Ramos (cell line): ENCODE data around the gene USP26.
"Not testable (repeated sequence)": the region's sequence is repeated elsewhere in the genome, so short reads cannot be mapped to it uniquely, and the experiment has no call there.

ENCODE experiments used
- in situ Hi-C: fragments of 300-500 bp; cut with MboI; formaldehyde crosslinking; loops from one replicate; pipeline ENCODE4 v1.14.3; 2022; ENCODE audit warnings: low sequenced_read_pairs; ENCODE audit not compliant: unreplicated experiment

The USP26 gene

GRCh38 chrX:133044145-133044786, 52.6 kb downstream of the USP26 start:
- in situ Hi-C loops: not testable (repeated sequence)

GRCh38 chrX:133042260-133042659, 54.6 kb downstream of the USP26 start:
- in situ Hi-C loops: no loop called here

GRCh38 chrX:133033010-133033409, 63.9 kb downstream of the USP26 start:
- in situ Hi-C loops: no loop called here

- in situ Hi-C loops: no loop called here
These were observed 78.7 kb downstream of the USP26 start for GRCh38 chrX:133018229-133018628.

- in situ Hi-C loops: no loop called here
These were observed 89.5 kb downstream of the USP26 start for GRCh38 chrX:133007458-133007857.

- in situ Hi-C loops: no loop called here
These were observed 91.3 kb downstream of the USP26 start for GRCh38 chrX:133005616-133006015.

GRCh38 chrX:133005042-133005441, 91.9 kb downstream of the USP26 start:
- in situ Hi-C loops: no loop called here

GRCh38 chrX:132999209-132999608, 97.7 kb downstream of the USP26 start:
- in situ Hi-C loops: loop anchor here (25.0 kb wide), 1 partner anchor 663 kb away; no protein-coding TSS in a partner anchor

GRCh38 chrX:132990835-132991234, 106.1 kb downstream of the USP26 start:
- in situ Hi-C loops: loop anchor here (25.0 kb wide), 1 partner anchor 671 kb away; no protein-coding TSS in a partner anchor

- in situ Hi-C loops: loop anchor here (25.0 kb wide), 1 partner anchor 676 kb away; no protein-coding TSS in a partner anchor
These were observed 110.4 kb downstream of the USP26 start for GRCh38 chrX:132986556-132986955.

- in situ Hi-C loops: loop anchor here (25.0 kb wide), 1 partner anchor 678 kb away; no protein-coding TSS in a partner anchor
These were observed 112.8 kb downstream of the USP26 start for GRCh38 chrX:132984058-132984650.

- in situ Hi-C loops: loop anchor here (25.0 kb wide), 1 partner anchor 679 kb away; no protein-coding TSS in a partner anchor
These were observed 113.4 kb downstream of the USP26 start for GRCh38 chrX:132983496-132983895.

GRCh38 chrX:132980035-132980434, 116.9 kb downstream of the USP26 start:
- in situ Hi-C loops: loop anchor here (25.0 kb wide), 1 partner anchor 682 kb away; no protein-coding TSS in a partner anchor
